GM10266 (cell line): ENCODE results near the gene TRIP10.
"Not testable (repeated sequence)": the region's sequence is repeated elsewhere in the genome, so short reads cannot be mapped to it uniquely, and the experiment has no call there.

Experiments used
- DNase-seq: peaks from one replicate; pipeline ENCODE4 v3.0.0; 2012; ENCODE audit errors: extremely low spot score
- CTCF ChIP-seq: IDR thresholded peaks from 2 replicates; pipeline ENCODE4 v1.5.1; 2012; ENCODE audit warnings: mild to moderate bottlenecking, low read depth; ENCODE audit not compliant: control insufficient read depth, insufficient read depth; ENCODE audit errors: missing control alignments

The TRIP10 gene

GRCh38 chr19:6790194-6791128 lies 51.0 kb downstream of the TRIP10 start:
- TF ChIP-seq CTCF: no peak
- no peak for DNase-seq

GRCh38 chr19:6791237-6791636 lies 51.8 kb downstream of the TRIP10 start:
- no peak for TF ChIP-seq CTCF
- DNase-seq: no peak

- no peak for TF ChIP-seq CTCF
- no peak for DNase-seq
These were observed 53.9 kb downstream of the TRIP10 start for GRCh38 chr19:6793411-6793810.

- TF ChIP-seq CTCF: no peak
- no peak for DNase-seq
These were observed 54.5 kb downstream of the TRIP10 start for GRCh38 chr19:6793973-6794372.

- no peak for TF ChIP-seq CTCF
- DNase-seq: no peak
These were observed 55.4 kb downstream of the TRIP10 start for GRCh38 chr19:6794686-6795431.

GRCh38 chr19:6796278-6796677 lies 56.8 kb downstream of the TRIP10 start:
- no peak for DNase-seq
- no peak for TF ChIP-seq CTCF

- no peak for DNase-seq
- no peak for TF ChIP-seq CTCF
These were observed 58.2 kb downstream of the TRIP10 start for GRCh38 chr19:6797646-6798045.

- not testable (repeated sequence) for DNase-seq
These were observed 60.8 kb downstream of the TRIP10 start for GRCh38 chr19:6800160-6800790.
